GM10266 (cell line): ENCODE measurements around the gene SMARCD3.

ENCODE experiments used
- DNase-seq: peaks from one replicate; pipeline ENCODE4 v3.0.0; 2012; ENCODE audit errors: extremely low spot score
- CTCF ChIP-seq: IDR thresholded peaks from 2 replicates; pipeline ENCODE4 v1.5.1; 2012; ENCODE audit warnings: mild to moderate bottlenecking, low read depth; ENCODE audit not compliant: control insufficient read depth, insufficient read depth; ENCODE audit errors: missing control alignments

SMARCD3 gene

GRCh38 chr7:151248346-151249033 lies at the start of gene SMARCD3:
Gene SMARCD3, minus strand, starts transcription at chr7:151248694. Its CDS starts 132 bp downstream, at chr7:151248562.
- peak; percentile 60 for DNase-seq
- no peak for TF ChIP-seq CTCF

- DNase-seq: no peak
- TF ChIP-seq CTCF: no peak
Measured at GRCh38 chr7:151296202-151296992, 47.9 kb upstream of the SMARCD3 start.

- no peak for DNase-seq
- no peak for TF ChIP-seq CTCF
Measured at GRCh38 chr7:151292850-151293249, 44.4 kb upstream of the SMARCD3 start.

- no peak for TF ChIP-seq CTCF
- DNase-seq: no peak
Measured at GRCh38 chr7:151291206-151291605, 42.7 kb upstream of the SMARCD3 start.

GRCh38 chr7:151290355-151290760 lies 41.9 kb upstream of the SMARCD3 start:
- no peak for TF ChIP-seq CTCF
- DNase-seq: no peak

- no peak for DNase-seq
Measured at GRCh38 chr7:151289891-151290290, 41.4 kb upstream of the SMARCD3 start.

More at GRCh38 chr7:151289891-151290290, 41.4 kb upstream of the SMARCD3 start:
- no peak for TF ChIP-seq CTCF
